Tibial artery (tissue), 4 donors: Measurements from ENCODE around the gene KLF17.

Experiments used
- DNase-seq, 2 donors: peaks; one replicate each; pipeline ENCODE4 v3.0.0-alpha.2; 2019
- H3K27ac ChIP-seq, 2 donors: fragments of 200-600 bp; sonication (generic) in 1 of 2; 1 replicate in 1 of 2; 2 replicates in 1 of 2; pipeline ENCODE4 v1.5.1; 2018 to 2019; ENCODE audit warnings: mild to moderate bottlenecking in 1 of 2
- H3K27me3 ChIP-seq, 2 donors: fragments of 200-600 bp; sonication (generic) in 1 of 2; one replicate each; pipeline versions ENCODE4 v1.5.1 to v1.6.0; 2016 to 2019
- H3K36me3 ChIP-seq, 3 donors: fragments of 200-600 bp; sonication (generic) in 2 of 3; one replicate each; pipeline ENCODE4 v1.5.1; 2016 to 2019; ENCODE audit warnings: mild to moderate bottlenecking in 2 of 3
- H3K4me1 ChIP-seq, 4 donors: fragments of 200-600 bp; sonication (generic) in 2 of 4; 1 replicate in 3 of 4; 2 replicates in 1 of 4; pipeline ENCODE4 v1.5.1; 2016 to 2019
- H3K4me3 ChIP-seq, 2 donors: fragments of 200-600 bp; sonication (generic) in 1 of 2; 1 replicate in 1 of 2; 2 replicates in 1 of 2; pipeline ENCODE4 v1.5.1; 2018 to 2019; ENCODE audit warnings: mild to moderate bottlenecking in 2 of 2
- H3K9me3 ChIP-seq, 3 donors: fragments of 200-600 bp; sonication (generic) in 1 of 3; one replicate each; pipeline ENCODE4 v1.5.1; 2016 to 2019
- CTCF ChIP-seq, 2 experiments: fragments of 200-600 bp in 1 of 2; fragments of 450-650 bp in 1 of 2; IDR thresholded peaks; one replicate each; pipeline ENCODE4 v1.5.1; 2017 to 2019; ENCODE audit warnings: antibody characterized with exemption in 2 of 2, mild to moderate bottlenecking in 1 of 2, moderate library complexity in 1 of 2
- intact Hi-C: fragments of 100-400 bp; cut with DNase I; formaldehyde crosslinking; loops from one replicate; pipeline ENCODE4 v1.15.0; 2023; ENCODE audit warnings: low total_unique reads

The KLF17 gene

GRCh38 chr1:44170281-44170823, 51.7 kb downstream of the KLF17 start:
- Histone ChIP-seq H3K27ac (no peak overlapping the region), H3K4me3 (no peak overlapping the region), H3K4me1 (no peaks in the 10 kb centered on the region), H3K36me3 (no peaks in the 10 kb centered on the region), H3K9me3 (no peaks in the 10 kb centered on the region), H3K27me3 (peaks cover 0 to 15% of the 10 kb centered on the region in 2 donors)
- DNase-seq: no peak
- intact Hi-C loops: no loop called here
- no peak for TF ChIP-seq CTCF (IDR thresholded peaks at IDR 0.05)

- no peak for DNase-seq
- Histone ChIP-seq H3K36me3 (no peaks in the 10 kb centered on the region), H3K27me3 (peaks cover 0 to 5% of the 10 kb centered on the region in 2 donors), H3K27ac (no peak overlapping the region), H3K9me3 (no peaks in the 10 kb centered on the region), H3K4me1 (no peaks in the 10 kb centered on the region), H3K4me3 (no peak overlapping the region)
- intact Hi-C loops: no loop called here
- no peak for TF ChIP-seq CTCF (IDR thresholded peaks at IDR 0.05)
These were observed 56.0 kb downstream of the KLF17 start for GRCh38 chr1:44174630-44175029.
